SU-DHL-6 (cell line): Measurements from ENCODE around the gene EFCAB14.
"Not testable (repeated sequence)": the region's sequence is repeated elsewhere in the genome, so short reads cannot be mapped to it uniquely, and the experiment has no call there.

Source experiments
- H2AFZ ChIP-seq: fragments of 200-600 bp; sonication (generic); 2 replicates; pipeline ENCODE4 v1.6.1; 2014; ENCODE audit warnings: low read depth, mild to moderate bottlenecking, moderate library complexity, mixed read lengths, antibody characterized with exemption, low read length; ENCODE audit not compliant: severe bottlenecking
- H3F3A ChIP-seq: fragments of 200-600 bp; shearing (Covaris generic); 2 replicates; pipeline ENCODE4 v1.6.0; 2016; ENCODE audit warnings: antibody characterized with exemption, mild to moderate bottlenecking; ENCODE audit not compliant: insufficient read depth
- H3K27ac ChIP-seq: fragments of 200-600 bp; sonication (generic); 2 replicates; pipeline ENCODE4 v1.5.1; 2016; ENCODE audit warnings: low read depth, mild to moderate bottlenecking, low read length, moderate library complexity, mixed read lengths
- H3K27me3 ChIP-seq: fragments of 200-600 bp; sonication (generic), shearing (Covaris generic); 2 replicates; pipeline ENCODE4 v1.6.0; 2014; ENCODE audit warnings: mild to moderate bottlenecking, low read length
- H3K36me3 ChIP-seq: fragments of 200-600 bp; sonication (generic); 2 replicates; pipeline ENCODE4 v1.6.1; 2014; ENCODE audit warnings: mild to moderate bottlenecking, low read length, mixed read lengths
- H3K4me2 ChIP-seq: fragments of 300-600, 200-600 bp; shearing (Covaris generic), sonication (generic); 2 replicates; pipeline ENCODE4 v1.6.0; 2014; ENCODE audit warnings: low read length, low read depth, mild to moderate bottlenecking; ENCODE audit not compliant: poor library complexity, severe bottlenecking
- H3K4me3 ChIP-seq: fragments of 200-600 bp; sonication (generic); 2 replicates; pipeline ENCODE4 v1.5.1; 2014; ENCODE audit warnings: antibody characterized with exemption, low read length, mild to moderate bottlenecking, mixed read lengths; ENCODE audit not compliant: insufficient read depth, poor library complexity, severe bottlenecking
- H3K79me2 ChIP-seq: fragments of 200-600 bp; sonication (generic); 2 replicates; pipeline ENCODE4 v1.6.1; 2014; ENCODE audit warnings: mild to moderate bottlenecking, low read length, moderate library complexity; ENCODE audit not compliant: insufficient read depth
- H3K9ac ChIP-seq: fragments of 200-600 bp; sonication (generic); 2 replicates; pipeline ENCODE4 v1.7.0; 2014; ENCODE audit warnings: mild to moderate bottlenecking, low read length
- H3K9me2 ChIP-seq: fragments of 200-600 bp; sonication (generic); replicated peaks from 2 replicates; pipeline ENCODE4 v1.6.1; 2014; ENCODE audit warnings: low read length; ENCODE audit not compliant: insufficient read depth
- H3K9me3 ChIP-seq: fragments of 200-600 bp; sonication (generic); 2 replicates; pipeline ENCODE4 v1.6.1; 2014; ENCODE audit warnings: low read length, mixed read lengths; ENCODE audit not compliant: insufficient read depth
- H4K20me1 ChIP-seq: fragments of 200-600 bp; sonication (generic); 2 replicates; pipeline ENCODE4 v1.6.1; 2014; ENCODE audit warnings: low read depth, mild to moderate bottlenecking, antibody characterized with exemption, low read length, moderate library complexity, mixed read lengths
- EZH2phosphoT487 ChIP-seq: fragments of 200-600 bp; sonication (generic), shearing (Covaris generic); conservative IDR thresholded peaks from 2 replicates; pipeline ENCODE4 v1.6.1; 2018; ENCODE audit warnings: mild to moderate bottlenecking, antibody characterized with exemption, low read length, moderate library complexity, mixed read lengths
- TF ChIP-seq, protein P1 (sequence below): fragments of 200-600 bp; sonication (generic); IDR thresholded peaks from one replicate; pipeline ENCODE4 v1.5.1; 2017; ENCODE audit warnings: antibody characterized with exemption, mild to moderate bottlenecking, low read length, moderate library complexity; ENCODE audit not compliant: insufficient read depth, poor library complexity, severe bottlenecking

EFCAB14 gene

DNA sequence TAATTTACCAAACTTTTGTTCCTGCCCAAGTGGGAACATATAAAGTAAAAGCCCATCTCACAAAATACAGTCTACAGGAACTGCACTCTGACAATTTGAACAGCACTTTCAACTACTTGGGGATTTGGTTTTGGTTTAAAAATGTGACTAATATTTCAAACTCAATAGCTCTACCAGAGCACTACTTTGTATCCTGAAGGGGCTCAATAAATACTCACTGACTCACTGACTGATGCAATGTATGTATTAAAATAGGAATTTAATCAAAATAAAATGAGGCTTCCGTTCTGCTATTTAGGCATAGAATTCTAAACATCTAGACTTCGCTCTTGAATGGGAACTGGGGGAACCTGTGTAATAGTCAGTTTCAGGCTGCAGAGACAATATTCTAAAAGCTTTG lies 21.9 kb downstream of the EFCAB14 start:
- Histone ChIP-seq H3K27me3 (no peaks in the 10 kb centered on the region), H3K9me3 (no peaks in the 10 kb centered on the region), H3K9me2 (no peaks in the 10 kb centered on the region), H2AFZ (no peak overlapping the region), H3F3A (no peaks in the 10 kb centered on the region), H3K36me3 (peaks cover 17% of the 10 kb centered on the region), H3K79me2 (peaks cover 21% of the 10 kb centered on the region), H3K27ac (no peak overlapping the region), H3K9ac (no peak overlapping the region), H3K4me3 (no peak overlapping the region), H3K4me2 (no peak overlapping the region), H4K20me1 (no peaks in the 10 kb centered on the region)
- TF ChIP-seq, protein P1, sequence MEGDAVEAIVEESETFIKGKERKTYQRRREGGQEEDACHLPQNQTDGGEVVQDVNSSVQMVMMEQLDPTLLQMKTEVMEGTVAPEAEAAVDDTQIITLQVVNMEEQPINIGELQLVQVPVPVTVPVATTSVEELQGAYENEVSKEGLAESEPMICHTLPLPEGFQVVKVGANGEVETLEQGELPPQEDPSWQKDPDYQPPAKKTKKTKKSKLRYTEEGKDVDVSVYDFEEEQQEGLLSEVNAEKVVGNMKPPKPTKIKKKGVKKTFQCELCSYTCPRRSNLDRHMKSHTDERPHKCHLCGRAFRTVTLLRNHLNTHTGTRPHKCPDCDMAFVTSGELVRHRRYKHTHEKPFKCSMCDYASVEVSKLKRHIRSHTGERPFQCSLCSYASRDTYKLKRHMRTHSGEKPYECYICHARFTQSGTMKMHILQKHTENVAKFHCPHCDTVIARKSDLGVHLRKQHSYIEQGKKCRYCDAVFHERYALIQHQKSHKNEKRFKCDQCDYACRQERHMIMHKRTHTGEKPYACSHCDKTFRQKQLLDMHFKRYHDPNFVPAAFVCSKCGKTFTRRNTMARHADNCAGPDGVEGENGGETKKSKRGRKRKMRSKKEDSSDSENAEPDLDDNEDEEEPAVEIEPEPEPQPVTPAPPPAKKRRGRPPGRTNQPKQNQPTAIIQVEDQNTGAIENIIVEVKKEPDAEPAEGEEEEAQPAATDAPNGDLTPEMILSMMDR, result no peak
- no peak for TF ChIP-seq EZH2phosphoT487

DNA sequence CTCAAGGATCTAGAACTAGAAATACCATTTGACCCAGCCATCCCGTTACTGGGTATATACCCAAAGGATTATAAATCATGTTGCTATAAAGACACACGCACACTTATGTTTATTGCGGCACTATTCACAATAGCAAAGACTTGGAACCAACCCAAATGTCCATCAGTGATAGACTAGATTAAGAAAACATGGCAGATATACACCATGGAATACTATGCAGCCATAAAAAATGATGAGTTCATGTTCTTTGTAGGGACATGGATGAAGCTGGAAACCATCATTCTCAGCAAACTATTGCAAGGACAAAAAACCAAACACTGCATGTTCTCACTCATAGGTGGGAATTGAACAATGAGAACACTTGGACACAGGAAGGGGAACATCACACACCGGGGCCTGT lies 24.2 kb downstream of the EFCAB14 start:
- H3F3A ChIP-seq, H3K4me3 ChIP-seq, H2AFZ ChIP-seq, H3K9me2 ChIP-seq, H3K27ac ChIP-seq, H4K20me1 ChIP-seq, H3K27me3 ChIP-seq, H3K9me3 ChIP-seq, H3K9ac ChIP-seq, H3K4me2 ChIP-seq: not testable (repeated sequence)
- Histone ChIP-seq H3K36me3 (peaks cover 23% of the 10 kb centered on the region), H3K79me2 (peaks cover 15% of the 10 kb centered on the region)

DNA sequence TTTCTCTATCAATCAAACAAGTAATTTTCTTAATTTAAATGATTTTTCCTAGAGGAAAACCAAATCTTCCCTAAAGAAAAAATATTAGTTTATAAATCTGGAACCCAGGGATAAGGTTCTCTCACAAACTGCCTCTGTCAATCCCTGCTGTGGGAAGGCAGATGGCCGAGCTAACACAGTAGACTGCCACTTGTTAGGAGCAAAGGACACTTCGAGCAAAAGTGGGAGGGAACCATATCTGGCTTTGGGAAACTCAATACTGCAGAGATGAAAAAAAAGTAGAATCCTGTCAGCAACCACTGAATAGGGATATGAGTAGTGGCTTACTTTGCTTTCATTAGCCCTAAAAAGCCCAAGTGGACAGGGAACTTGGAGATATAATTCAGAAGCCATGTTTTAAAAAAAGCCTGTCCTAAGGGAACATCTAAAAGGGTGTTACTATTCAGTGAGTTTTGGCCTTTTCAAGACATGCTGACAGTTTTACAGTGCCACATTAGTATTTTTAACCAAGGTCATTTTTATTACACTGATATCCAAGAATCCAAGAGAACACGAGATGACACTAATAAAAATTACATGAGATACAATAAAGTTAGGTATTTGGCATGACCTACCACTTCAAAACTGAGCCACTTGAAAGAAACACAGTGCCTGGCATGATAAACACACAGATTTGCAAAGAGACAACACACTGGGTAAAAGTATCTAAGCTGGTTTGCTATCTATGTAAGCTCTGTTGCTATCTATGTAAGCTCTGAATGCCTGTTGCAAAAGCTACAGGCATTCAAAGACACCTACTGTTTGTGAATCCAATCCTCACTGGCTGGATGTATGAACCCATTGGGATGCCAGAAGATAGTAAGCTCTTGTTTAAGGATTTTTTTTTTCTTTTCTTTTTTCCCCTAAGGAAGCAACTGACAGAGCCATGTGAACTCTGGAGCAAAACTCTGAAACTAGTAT lies 25.8 kb downstream of the EFCAB14 start:
- Histone ChIP-seq H3K4me2 (no peak overlapping the region), H3K27ac (no peak overlapping the region), H3K9me2 (no peaks in the 10 kb centered on the region), H2AFZ (no peak overlapping the region), H3K27me3 (no peaks in the 10 kb centered on the region), H3F3A (no peaks in the 10 kb centered on the region), H3K79me2 (peaks cover 4% of the 10 kb centered on the region; the same call in 1 of the 2 replicates), H3K36me3 (peaks cover 31% of the 10 kb centered on the region), H3K9ac (no peak overlapping the region), H4K20me1 (no peaks in the 10 kb centered on the region), H3K4me3 (no peak overlapping the region), H3K9me3 (no peaks in the 10 kb centered on the region)
- TF ChIP-seq, protein P1, result no peak
- no peak for TF ChIP-seq EZH2phosphoT487
